ENCODE data around the gene KIN. TPM values are rescaled to one million over a fixed set of nuclear protein-coding genes. Genes with fewer than 3 reads are reported as not detected.

KIN gene
- total RNA-seq, 1 donor from 2014 or later: 13.7 TPM

DNA sequence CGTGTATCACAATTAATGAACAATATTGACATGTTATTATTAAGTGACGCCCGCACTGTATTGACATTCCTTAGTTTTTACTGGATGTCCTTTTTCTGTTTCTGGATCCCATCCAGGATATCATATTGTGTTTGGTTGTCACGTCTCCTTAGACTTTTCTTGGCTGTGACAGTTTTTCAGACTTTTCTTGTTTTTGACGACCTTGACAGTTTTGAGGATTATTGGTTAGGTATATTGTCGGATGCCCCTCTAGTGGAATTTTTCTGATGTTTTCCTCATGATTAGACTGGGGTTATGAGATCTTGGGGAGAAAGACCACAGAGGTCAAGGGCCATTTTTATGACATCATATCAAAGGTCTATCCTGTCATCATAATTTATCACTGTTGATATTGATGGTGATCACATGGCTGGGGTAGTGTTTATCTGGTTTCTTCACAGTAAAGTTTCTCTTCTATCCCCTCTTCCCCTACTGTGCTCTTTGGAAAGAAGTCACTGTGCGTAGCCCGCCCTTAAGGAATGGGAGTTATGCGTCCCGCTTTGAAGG is 41.6 kb upstream of the KIN start:
- H3K9me3 ChIP-seq: no peaks in the 10 kb centered on the region
- H3K4me3 ChIP-seq: no peak overlapping the region
- intact Hi-C loops (cut with DNase I): no loop called here
- H3K4me1 ChIP-seq: no peaks in the 10 kb centered on the region
- no peak overlapping the region for H3K27ac ChIP-seq
- ATAC-seq (no peak), DNase-seq (no peak)
- peaks cover 29% of the 10 kb centered on the region for H3K36me3 ChIP-seq
- TF ChIP-seq, protein P1, sequence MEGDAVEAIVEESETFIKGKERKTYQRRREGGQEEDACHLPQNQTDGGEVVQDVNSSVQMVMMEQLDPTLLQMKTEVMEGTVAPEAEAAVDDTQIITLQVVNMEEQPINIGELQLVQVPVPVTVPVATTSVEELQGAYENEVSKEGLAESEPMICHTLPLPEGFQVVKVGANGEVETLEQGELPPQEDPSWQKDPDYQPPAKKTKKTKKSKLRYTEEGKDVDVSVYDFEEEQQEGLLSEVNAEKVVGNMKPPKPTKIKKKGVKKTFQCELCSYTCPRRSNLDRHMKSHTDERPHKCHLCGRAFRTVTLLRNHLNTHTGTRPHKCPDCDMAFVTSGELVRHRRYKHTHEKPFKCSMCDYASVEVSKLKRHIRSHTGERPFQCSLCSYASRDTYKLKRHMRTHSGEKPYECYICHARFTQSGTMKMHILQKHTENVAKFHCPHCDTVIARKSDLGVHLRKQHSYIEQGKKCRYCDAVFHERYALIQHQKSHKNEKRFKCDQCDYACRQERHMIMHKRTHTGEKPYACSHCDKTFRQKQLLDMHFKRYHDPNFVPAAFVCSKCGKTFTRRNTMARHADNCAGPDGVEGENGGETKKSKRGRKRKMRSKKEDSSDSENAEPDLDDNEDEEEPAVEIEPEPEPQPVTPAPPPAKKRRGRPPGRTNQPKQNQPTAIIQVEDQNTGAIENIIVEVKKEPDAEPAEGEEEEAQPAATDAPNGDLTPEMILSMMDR (IDR thresholded peaks at IDR 0.05): no peak
- H3K27me3 ChIP-seq (ENCODE audit: low read depth): no peaks in the 10 kb centered on the region

DNA sequence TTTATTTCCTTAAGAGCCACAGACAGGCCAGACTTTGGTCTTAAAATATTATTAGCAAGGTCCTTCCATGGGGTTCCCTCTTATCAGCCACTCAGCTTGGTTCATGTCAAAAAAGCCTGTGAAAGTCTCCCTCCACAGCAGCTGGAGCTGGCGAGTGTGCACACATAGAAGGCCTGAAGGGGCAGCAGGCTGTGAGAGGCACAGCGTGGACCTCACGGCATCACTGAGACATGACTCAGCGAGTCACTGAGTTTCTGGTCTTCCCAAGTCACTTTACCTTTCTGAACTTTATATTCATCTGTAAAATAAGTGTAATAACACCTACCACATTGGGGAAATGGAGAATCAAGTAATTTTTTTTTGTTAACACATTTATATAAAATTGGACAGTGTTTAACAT is 39.2 kb upstream of the KIN start:
- intact Hi-C loops (cut with DNase I): no loop called here

DNA sequence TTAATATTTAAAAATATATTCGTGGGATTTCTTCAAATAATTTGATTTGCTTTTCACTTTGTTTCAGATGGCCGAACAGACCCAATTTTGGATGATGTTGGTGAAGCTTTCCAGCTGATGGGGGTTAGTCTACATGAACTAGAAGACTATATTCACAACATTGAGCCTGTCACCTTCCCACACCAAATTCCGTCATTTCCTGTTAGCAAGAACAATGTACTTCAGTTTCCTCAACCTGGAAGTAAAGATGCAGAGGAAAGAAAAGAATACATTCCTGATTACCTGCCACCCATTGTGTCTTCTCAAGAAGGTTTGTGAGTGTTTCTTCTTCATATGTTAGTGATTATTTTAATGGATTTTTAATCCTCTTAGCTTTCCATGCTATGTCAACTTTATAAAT is 36.5 kb upstream of the KIN start:
- H3K27ac ChIP-seq: no peak overlapping the region
- no peak for DNase-seq
- peaks cover 15% of the 10 kb centered on the region for H3K4me1 ChIP-seq
- no peaks in the 10 kb centered on the region for H3K9me3 ChIP-seq
- ATAC-seq: no peak
- intact Hi-C loops (cut with DNase I): no loop called here
- H3K36me3 ChIP-seq: peaks cover 59% of the 10 kb centered on the region
- H3K4me3 ChIP-seq: no peak overlapping the region
- H3K27me3 ChIP-seq (ENCODE audit: low read depth): no peaks in the 10 kb centered on the region
- TF ChIP-seq, protein P1 (IDR thresholded peaks at IDR 0.05): no peak

More for the DNA sequence above, 39.2 kb upstream of the KIN start:
- ATAC-seq (no peak), DNase-seq (no peak)
- H3K4me3 ChIP-seq: no peak overlapping the region
- peaks cover 47% of the 10 kb centered on the region for H3K36me3 ChIP-seq
- TF ChIP-seq, protein P1 (IDR thresholded peaks at IDR 0.05): no peak
- H3K27ac ChIP-seq: no peak overlapping the region
- H3K9me3 ChIP-seq: no peaks in the 10 kb centered on the region
- no peaks in the 10 kb centered on the region for H3K4me1 ChIP-seq
- no peaks in the 10 kb centered on the region for H3K27me3 ChIP-seq (ENCODE audit: low read depth)

DNA sequence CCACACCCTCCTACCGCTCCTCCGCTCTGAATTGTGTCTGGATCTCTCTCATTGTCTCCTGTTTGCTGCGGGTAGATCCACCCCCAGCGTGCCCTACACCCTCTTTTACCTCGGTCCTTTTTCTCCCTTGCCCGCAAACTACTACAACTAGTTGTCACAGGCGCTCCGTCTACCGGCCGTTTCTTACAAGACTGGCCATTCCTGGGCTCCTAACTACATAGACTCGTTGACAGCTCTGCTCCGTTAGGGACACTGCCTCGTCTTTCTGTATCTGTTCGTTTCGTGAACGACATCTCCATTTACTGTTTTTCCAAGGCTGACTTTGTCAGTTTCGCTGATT is 31.3 kb upstream of the KIN start:
- H3K4me3 ChIP-seq: peak overlapping the region; percentile 99
- TF ChIP-seq, protein P1 (IDR thresholded peaks at IDR 0.05): peak; percentile 18
- no peaks in the 10 kb centered on the region for H3K9me3 ChIP-seq
- DNase-seq (peak; percentile 51), ATAC-seq (peak; percentile 61)
- peak overlapping the region; percentile 80 for H3K27ac ChIP-seq
- H3K4me1 ChIP-seq: peaks cover 24% of the 10 kb centered on the region
- H3K27me3 ChIP-seq (ENCODE audit: low read depth): no peaks in the 10 kb centered on the region
- intact Hi-C loops (cut with DNase I): no loop called here
- peaks cover 28% of the 10 kb centered on the region for H3K36me3 ChIP-seq

DNA sequence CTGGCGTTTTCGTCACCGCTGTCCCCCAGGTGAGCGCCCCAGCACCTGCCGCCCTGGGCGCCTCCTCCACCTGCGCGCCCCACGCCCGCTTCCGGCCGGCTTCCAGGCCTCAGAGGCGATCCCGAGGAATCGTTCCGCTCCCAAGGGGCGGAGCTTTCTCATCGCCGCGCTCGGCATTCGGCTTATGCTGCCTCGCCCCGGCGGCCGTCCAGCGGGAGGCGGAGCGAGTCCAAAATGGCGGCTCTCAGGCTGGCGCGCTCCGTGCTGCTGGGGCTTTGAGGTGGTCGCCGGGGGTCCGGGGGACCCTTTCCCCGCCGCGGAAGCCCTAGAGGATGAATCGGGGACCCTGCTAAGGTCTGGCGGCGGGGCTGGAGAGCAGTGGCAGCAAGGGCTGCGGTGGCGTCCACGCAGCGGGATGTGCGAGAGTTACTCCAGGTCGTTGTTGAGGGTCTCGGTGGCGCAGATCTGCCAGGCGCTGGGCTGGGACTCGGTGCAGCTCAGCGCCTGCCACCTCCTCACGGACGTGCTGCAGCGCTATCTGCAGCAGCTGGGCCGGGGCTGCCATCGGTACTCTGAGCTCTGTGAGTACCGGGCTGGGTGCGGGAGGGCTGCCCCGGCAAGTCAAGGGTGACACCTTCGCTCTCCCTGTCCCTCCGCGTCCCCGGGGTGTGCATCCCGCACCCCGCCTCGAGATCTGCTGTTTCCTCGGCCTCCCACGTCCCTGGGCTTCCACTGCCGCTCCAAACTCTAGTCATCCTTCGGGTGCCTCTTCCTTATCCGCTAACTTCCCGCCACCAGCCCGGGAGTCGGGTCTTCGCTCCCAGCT is 30.7 kb upstream of the KIN start, which contains the start of gene TAF3:
TSS of gene TAF3 (plus strand) at position 211 of the 826 bp plus-strand sequence. CDS start at position 416, 205 bp downstream.
- intact Hi-C loops (cut with DNase I): no loop called here
- peak within 1 kb of the TSS; percentile 80 for H3K27ac ChIP-seq
- ATAC-seq: peak; percentile 98

More for the DNA sequence above, 30.7 kb upstream of the KIN start, which contains the start of gene TAF3:
- DNase-seq: peak; percentile 95
- Histone ChIP-seq H3K4me1 (peaks cover 24% of the 10 kb centered on the region), H3K4me3 (peak within 1 kb of the TSS; percentile 99), H3K36me3 (peaks cover 28% of the 10 kb centered on the region), H3K27me3 (ENCODE audit: low read depth) (no peaks in the 10 kb centered on the region), H3K9me3 (no peaks in the 10 kb centered on the region)
- TF ChIP-seq, protein P1 (IDR thresholded peaks at IDR 0.05): no peak

All from lower lobe of right lung (tissue), 2 donors.